ENCODE results near the gene DPH2. TPM values are rescaled to one million over a fixed set of nuclear protein-coding genes. Genes with fewer than 3 reads are reported as not detected.

The DPH2 gene
- polyA plus RNA-seq, 1 donor from 2014 or later: 26.0 TPM

- Histone ChIP-seq H3K4me2 (ENCODE audit: low read length) (peak overlapping the region; percentile 100), H3K9ac (ENCODE audit: low read length) (peak overlapping the region; percentile 95), H3K36me3 (ENCODE audit: insufficient read depth, low read length) (no peaks in the 10 kb centered on the region), H3K9me3 (ENCODE audit: low read length) (no peaks in the 10 kb centered on the region), H2AFZ (ENCODE audit: low read depth, low read length) (peak overlapping the region; percentile 71), H4K20me1 (ENCODE audit: insufficient read depth) (peaks cover 3% of the 10 kb centered on the region), H3K27ac (ENCODE audit: low read length) (peak overlapping the region; percentile 80), H3K27me3 (ENCODE audit: insufficient read depth, low read depth, low read length) (no peaks in the 10 kb centered on the region), H3K79me2 (replicated peaks; ENCODE audit: insufficient read depth, low read length) (peaks cover 40% of the 10 kb centered on the region), H3K9me2 (ENCODE audit: insufficient read depth, low read length) (no peaks in the 10 kb centered on the region), H3F3A (ENCODE audit: insufficient read depth, low read length, poor library complexity, severe bottlenecking) (no peaks in the 10 kb centered on the region), H3K4me3 (ENCODE audit: low read length) (peak overlapping the region; percentile 94)
- no peak for TF ChIP-seq MXI1 (conservative IDR thresholded peaks at IDR 0.05; ENCODE audit: poor library complexity, severe bottlenecking)
- no peak for TF ChIP-seq RAD21 (conservative IDR thresholded peaks at IDR 0.05)
- TF ChIP-seq EP300 (conservative IDR thresholded peaks at IDR 0.05; ENCODE audit: poor library complexity, severe bottlenecking): no peak
- TF ChIP-seq SMC3 (conservative IDR thresholded peaks at IDR 0.05; ENCODE audit: poor library complexity): no peak
- TF ChIP-seq CTCF (IDR thresholded peaks at IDR 0.05; ENCODE audit: poor library complexity, severe bottlenecking): no peak
- no peak for TF ChIP-seq TAF1 (IDR thresholded peaks at IDR 0.05; ENCODE audit: low read depth)
- no peak for TF ChIP-seq EZH2 (IDR thresholded peaks at IDR 0.05; ENCODE audit: borderline replicate concordance, insufficient read depth, low read length, poor library complexity, severe bottlenecking)
- TF ChIP-seq POLR2AphosphoS5 (IDR thresholded peaks at IDR 0.05): no peak
Observed at GRCh38 chr1:43975249-43975961, 5.6 kb downstream of the DPH2 start.

- Histone ChIP-seq H3K9me3 (ENCODE audit: low read length) (no peaks in the 10 kb centered on the region), H3K4me2 (ENCODE audit: low read length) (peak overlapping the region; percentile 100), H3K4me3 (ENCODE audit: low read length) (peak overlapping the region; percentile 94), H2AFZ (ENCODE audit: low read depth, low read length) (no peak overlapping the region), H4K20me1 (ENCODE audit: insufficient read depth) (peaks cover 3% of the 10 kb centered on the region), H3K27me3 (ENCODE audit: insufficient read depth, low read depth, low read length) (no peaks in the 10 kb centered on the region), H3K79me2 (replicated peaks; ENCODE audit: insufficient read depth, low read length) (peaks cover 40% of the 10 kb centered on the region), H3K36me3 (ENCODE audit: insufficient read depth, low read length) (no peaks in the 10 kb centered on the region), H3K27ac (ENCODE audit: low read length) (no peak overlapping the region), H3K9me2 (ENCODE audit: insufficient read depth, low read length) (no peaks in the 10 kb centered on the region), H3F3A (ENCODE audit: insufficient read depth, low read length, poor library complexity, severe bottlenecking) (no peaks in the 10 kb centered on the region), H3K9ac (ENCODE audit: low read length) (peak overlapping the region; percentile 95)
- no peak for TF ChIP-seq RAD21 (conservative IDR thresholded peaks at IDR 0.05)
- TF ChIP-seq MXI1 (conservative IDR thresholded peaks at IDR 0.05; ENCODE audit: poor library complexity, severe bottlenecking): no peak
- TF ChIP-seq SMC3 (conservative IDR thresholded peaks at IDR 0.05; ENCODE audit: poor library complexity): no peak
- TF ChIP-seq POLR2AphosphoS5 (IDR thresholded peaks at IDR 0.05): no peak
- no peak for TF ChIP-seq EZH2 (IDR thresholded peaks at IDR 0.05; ENCODE audit: borderline replicate concordance, insufficient read depth, low read length, poor library complexity, severe bottlenecking)
Observed at GRCh38 chr1:43976045-43976444, 6.2 kb downstream of the DPH2 start.

GRCh38 chr1:43976890-43977289 is 7.1 kb downstream of the DPH2 start:
- Histone ChIP-seq H3K79me2 (replicated peaks; ENCODE audit: insufficient read depth, low read length) (peaks cover 40% of the 10 kb centered on the region), H3K4me2 (ENCODE audit: low read length) (no peak overlapping the region), H3K27ac (ENCODE audit: low read length) (no peak overlapping the region), H3K9me3 (ENCODE audit: low read length) (no peaks in the 10 kb centered on the region), H3F3A (ENCODE audit: insufficient read depth, low read length, poor library complexity, severe bottlenecking) (no peaks in the 10 kb centered on the region), H3K27me3 (ENCODE audit: insufficient read depth, low read depth, low read length) (no peaks in the 10 kb centered on the region), H4K20me1 (ENCODE audit: insufficient read depth) (peaks cover 3% of the 10 kb centered on the region), H3K36me3 (ENCODE audit: insufficient read depth, low read length) (no peaks in the 10 kb centered on the region), H2AFZ (ENCODE audit: low read depth, low read length) (no peak overlapping the region), H3K9ac (ENCODE audit: low read length) (no peak overlapping the region), H3K9me2 (ENCODE audit: insufficient read depth, low read length) (no peaks in the 10 kb centered on the region), H3K4me3 (ENCODE audit: low read length) (peak overlapping the region; percentile 94)
- TF ChIP-seq POLR2AphosphoS5 (IDR thresholded peaks at IDR 0.05): no peak
- no peak for TF ChIP-seq REST (IDR thresholded peaks at IDR 0.05; ENCODE audit: borderline replicate concordance)
- TF ChIP-seq EZH2 (IDR thresholded peaks at IDR 0.05; ENCODE audit: borderline replicate concordance, insufficient read depth, low read length, poor library complexity, severe bottlenecking): no peak
